Right ventricle myocardium inferior (tissue), 1 donor: ENCODE data around the gene TBCK. TPM values are rescaled to one million over a fixed set of nuclear protein-coding genes. Genes with fewer than 3 reads are reported as not detected.

ENCODE experiments used
- ATAC-seq: fragments of 200-7000 bp; cut with Tn5 transposase; one replicate; pipeline ENCODE4 v1.9.1; 2020; ENCODE audit warnings: mild to moderate bottlenecking, moderate library complexity
- DNase-seq: peaks from one replicate; pipeline ENCODE4 v3.0.0; 2021; ENCODE audit errors: missing footprints
- intact Hi-C: fragments of 100-400 bp; cut with DNase I; formaldehyde crosslinking; loops from one replicate; pipeline ENCODE4 v1.11.0; 2022
- total RNA-seq: library from RNA; stranded (reverse); fragmentation: NEBNext Ultra II Directional; extraction: Animal tissue kit (Norgen Biotek cat#: 25700); gene quantifications from one replicate; pipeline ENCODE4 v1.2.1, GENCODE V29; 2021
- donor health status: DM: no; HTN: yes; CAD: no; lungs with severe emphysema.

Gene TBCK
- total RNA-seq, 1 donor from 2014 or later = 19.8 TPM

DNA sequence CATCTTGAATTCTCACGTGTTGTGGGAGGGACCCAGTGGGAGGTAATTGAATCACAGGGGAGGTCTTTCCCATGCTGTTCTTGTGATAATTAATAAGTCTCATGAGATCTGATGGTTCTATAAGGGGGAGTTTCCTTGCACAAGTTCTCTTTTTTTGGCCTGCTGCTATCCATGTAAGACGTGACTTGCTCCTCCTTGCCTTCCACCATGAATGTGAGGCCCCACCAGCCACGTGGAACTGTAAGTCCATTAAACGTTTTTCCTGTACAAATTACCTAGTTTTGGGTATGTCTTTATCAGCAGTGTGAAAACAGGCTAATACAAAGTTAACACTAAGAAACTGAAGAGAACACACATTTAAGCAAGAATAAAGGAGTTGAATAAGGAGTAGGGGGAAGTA is 16.0 kb downstream of the TBCK start:
- DNase-seq (no peak), ATAC-seq (no peak)
- intact Hi-C loops = no loop called here

DNA sequence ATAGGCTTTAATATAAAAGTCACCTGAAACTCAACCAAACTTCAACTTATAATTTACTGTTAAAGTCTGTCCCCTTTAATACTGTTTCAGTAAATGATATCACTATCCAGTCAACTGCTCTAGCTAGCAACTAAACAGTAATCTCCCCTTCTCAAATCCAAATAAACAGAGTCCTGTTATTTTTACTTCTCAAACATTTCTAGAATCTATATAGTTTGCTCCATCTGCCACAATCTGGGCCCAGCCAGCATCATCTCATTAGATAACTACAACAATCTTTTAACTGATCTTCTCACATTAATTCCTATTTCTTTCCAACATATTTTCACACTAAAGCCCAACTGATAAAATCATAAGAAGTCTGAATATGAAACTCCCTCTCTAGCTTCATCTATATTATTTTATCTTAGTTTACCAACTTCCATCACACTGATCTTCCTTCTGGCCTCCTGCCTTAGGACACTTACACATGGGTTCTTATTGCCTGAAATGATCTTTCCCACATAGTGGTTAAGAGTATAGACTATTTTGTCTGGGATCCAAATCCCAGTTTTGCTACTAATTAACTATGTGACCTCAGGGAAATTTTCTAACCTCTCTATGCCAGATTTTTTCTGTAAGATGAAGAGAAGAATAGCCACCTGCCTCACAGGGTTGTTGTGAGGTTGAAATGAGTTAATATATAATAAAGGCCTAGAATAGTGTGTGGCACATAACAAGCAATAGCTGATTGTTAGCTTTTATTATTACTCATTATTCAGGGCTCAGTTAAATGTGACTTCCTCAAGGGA is 18.6 kb downstream of the TBCK start:
- no peak for ATAC-seq
- intact Hi-C loops = no loop called here
- no peak for DNase-seq

DNA sequence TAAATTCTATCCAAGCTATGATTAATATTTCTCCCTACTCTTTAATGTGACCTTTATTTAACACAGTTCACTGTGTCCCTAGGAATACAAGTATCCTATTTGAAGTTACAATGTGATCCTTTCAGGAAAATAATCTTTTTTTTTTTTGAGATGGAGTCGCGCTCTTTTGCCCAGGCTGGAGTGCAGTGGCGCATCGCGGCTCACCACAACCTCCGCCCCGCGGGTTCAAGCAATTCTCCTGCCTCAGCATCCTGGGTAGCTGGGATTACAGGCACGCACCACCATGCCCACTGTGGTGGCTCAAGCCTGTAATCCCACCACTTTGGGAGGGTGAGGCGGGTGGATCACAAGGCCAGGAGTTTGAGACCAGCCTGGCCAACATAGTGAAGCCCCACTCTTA is 21.9 kb downstream of the TBCK start:
- ATAC-seq (no peak), DNase-seq (no peak)
- intact Hi-C loops = no loop called here

DNA sequence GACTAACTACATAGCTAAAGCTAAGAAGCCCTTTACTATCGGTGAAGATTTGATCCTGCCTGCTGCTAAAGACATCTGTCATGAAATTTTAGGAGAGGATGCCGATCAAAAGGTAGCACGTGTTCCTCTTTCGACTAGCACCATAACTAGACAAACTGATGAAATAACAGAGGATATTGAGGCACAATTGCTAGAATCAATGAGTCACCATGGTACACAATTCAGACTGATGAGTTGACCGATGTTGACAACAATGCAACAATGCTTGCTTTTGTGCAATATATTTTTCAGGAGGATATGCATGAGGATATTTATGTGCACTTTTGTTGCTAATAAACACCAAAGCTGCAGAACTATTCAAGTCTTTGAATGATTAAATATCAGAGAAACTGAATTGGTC is 24.3 kb downstream of the TBCK start:
- DNase-seq (no peak), ATAC-seq (no peak)
- intact Hi-C loops = no loop called here

DNA sequence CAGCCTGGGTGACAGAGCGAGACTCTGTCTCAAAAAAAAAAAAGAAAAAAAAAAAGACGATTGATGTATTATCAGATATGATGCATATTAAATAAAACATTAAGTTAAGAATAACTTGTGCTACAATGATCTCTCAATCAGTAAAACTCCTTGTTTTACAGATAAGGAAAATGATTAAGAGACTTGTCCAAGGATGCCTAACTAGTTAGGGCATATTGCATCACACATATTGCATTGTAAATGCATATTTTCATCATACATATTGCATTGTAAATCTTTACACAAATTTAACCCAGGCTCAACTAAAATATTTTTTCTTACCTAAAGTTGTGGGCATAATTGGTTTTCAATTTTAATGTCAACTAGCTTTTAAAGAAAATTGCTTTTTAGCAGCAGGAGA is 26.3 kb downstream of the TBCK start:
- DNase-seq (no peak), ATAC-seq (no peak)
- intact Hi-C loops = no loop called here

DNA sequence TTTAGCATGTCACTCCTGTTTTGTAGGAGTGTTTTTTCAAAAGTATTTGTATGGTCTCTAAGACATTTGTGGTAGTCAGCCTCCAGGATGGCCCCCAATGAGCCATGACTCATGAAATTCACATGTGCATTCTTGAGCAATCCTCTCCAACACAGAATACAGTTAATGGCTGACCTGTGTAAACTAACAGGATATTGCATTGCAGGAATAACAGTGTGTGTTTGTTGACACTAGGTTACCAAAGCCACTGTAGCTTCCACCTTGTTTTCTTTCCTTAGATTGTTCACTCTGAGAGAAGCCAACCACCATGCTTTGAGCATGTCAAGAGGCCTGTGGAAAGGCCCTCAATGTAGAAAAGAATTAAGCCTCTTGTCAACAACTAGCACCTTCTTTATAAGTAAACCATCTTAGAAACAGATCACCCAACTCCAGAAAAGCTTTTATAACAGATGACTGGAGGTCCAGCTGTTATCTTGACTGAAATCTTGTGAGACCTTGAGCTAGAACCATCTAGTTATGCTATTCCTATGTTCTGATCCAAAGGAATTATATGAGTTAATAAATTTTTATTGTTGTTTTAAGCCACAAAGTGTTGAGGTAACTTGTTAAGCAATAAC is 28.5 kb downstream of the TBCK start:
- intact Hi-C loops = no loop called here
- ATAC-seq (no peak), DNase-seq (no peak)

DNA sequence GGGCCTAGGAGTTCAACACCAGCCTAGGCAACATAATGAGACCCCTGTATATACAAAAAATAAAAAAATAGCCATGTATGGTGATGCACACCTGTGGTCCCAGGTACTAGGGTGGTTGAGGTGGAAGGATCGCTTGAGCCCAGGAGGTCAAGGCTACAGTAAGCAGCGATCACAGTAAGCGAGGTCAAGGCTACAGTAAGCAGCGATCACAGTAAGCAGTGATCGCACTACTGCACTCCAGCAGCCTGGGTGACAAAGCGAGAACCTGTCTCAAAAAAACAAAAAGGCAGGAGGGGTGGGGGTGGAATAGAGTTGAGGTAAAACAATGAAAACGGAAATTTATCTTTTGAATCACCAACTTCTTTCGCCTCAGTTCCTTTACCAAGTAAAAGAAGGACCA is 29.4 kb downstream of the TBCK start:
- ATAC-seq (no peak), DNase-seq (no peak)
- intact Hi-C loops = no loop called here

DNA sequence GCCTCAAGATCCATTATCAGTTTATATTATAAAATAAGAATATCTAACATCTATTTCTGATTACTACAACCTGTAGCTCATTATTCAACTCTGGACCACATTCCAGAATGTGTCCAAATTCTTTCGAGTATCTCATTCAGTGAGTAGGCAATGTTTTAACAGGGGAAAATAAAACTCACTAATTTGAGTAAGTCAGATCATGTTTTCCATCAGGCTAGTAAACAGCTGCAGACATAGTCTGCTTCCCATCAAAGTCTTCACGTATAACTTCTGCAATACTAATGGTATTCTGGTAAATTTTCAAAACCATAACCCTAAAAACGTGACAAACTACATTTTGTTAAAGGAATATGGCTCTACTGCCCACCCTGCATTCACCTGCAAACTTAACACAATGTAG is 31.8 kb downstream of the TBCK start:
- ATAC-seq = no peak
- intact Hi-C loops = no loop called here
- no peak for DNase-seq

DNA sequence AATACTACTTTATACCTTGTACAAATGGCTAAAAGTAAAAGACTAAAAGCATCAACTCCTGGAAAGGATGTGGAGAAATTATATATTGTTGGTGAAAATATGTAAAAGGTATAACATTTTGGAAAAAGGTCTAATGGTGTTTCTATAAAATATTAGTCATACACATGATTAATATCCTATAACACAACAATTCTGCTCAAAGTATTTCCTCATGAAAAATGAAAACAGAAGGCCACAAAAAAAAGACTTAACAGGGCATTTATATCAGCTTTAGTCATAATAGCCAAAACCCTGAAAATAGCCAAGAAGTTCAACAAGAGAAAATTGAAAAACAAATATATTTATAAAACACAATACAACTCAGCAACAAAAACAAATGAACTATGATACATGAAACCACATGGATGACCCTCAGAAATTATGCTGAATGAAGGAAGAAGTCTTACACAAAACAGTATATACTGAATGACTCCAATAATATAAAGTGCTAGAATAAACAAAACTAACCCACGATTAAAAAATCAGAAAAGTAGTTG is 38.8 kb downstream of the TBCK start:
- intact Hi-C loops = no loop called here

DNA sequence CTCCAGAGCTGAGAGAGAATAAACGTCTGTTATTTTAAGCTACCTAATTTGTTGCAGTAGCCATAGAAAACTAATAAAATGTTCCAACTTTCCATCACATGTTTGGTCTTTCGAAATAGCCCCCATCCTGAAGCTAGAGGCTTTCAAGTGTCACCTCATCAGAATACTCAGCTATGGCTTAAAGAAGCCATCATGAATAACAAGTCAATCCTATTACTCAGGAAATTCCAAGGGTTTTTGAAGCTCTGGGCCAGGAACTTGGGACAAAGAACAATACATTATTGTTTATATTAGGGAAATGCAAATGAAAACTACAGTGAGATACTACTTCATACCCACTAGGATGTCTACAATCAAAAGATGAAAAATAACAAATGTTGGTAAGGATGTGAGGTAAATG is 42.2 kb downstream of the TBCK start:
- ATAC-seq = no peak
- intact Hi-C loops = no loop called here

More for the DNA sequence above, 38.8 kb downstream of the TBCK start:
- ATAC-seq (no peak), DNase-seq (no peak)

DNA sequence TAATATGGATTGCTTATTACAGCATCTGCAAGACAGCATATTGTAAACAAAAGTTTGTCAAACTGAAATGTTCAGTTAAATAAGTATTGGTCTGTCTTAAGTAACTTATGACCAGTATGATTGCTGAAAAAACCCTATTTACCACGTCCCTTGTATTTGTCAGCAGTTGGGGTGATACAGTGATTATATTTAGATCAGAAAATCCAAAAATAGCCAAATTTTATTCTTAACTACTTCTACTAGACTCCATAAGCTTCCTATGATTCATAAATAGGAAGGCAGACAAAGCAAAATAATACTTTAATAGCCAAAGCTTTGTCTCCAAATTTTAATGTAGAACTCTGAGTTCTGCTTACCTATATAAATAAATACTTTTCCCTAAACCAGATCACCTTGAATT is 45.3 kb downstream of the TBCK start:
- intact Hi-C loops = no loop called here
- no peak for ATAC-seq
- DNase-seq = no peak

More for the DNA sequence above, 42.2 kb downstream of the TBCK start:
- DNase-seq = no peak

DNA sequence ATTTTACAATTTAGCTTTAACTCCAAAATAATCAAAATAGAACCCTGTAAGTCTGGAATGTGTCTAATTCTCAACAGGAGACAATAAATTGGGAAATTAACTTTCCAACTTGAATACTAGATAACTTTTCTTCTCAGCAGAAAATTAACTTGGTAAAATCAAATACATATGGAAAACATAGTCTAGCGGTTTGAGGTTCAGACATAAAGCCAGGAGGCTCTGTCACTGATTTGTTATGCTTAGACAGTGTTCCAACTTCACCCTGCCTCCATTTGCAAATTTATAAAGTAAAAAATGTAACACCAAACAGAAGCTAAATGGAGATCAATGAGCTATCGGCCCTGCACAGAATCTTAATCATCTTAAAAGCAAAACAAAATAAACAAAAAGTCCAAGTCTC is 46.3 kb downstream of the TBCK start:
- DNase-seq (no peak), ATAC-seq (no peak)
- intact Hi-C loops = no loop called here

DNA sequence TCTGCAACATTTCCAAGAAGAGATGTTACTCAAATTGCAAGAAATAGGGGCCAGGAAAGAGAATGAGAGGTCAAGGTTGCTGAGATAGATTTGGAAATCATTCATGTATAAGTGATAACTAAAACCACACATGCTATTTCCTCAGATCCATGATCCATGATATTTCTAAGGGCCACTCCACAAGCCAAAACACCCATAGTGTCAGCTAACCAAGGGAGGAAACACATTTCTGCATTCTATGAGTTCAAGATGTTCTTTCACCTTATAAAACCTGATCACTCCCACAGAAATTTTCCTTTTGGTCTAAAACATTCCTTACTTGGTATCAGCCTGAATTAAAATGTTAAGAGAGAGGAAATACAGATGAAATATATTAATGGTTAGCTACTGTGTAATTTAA is 47.2 kb downstream of the TBCK start:
- no peak for DNase-seq
- ATAC-seq = no peak
- intact Hi-C loops = no loop called here

DNA sequence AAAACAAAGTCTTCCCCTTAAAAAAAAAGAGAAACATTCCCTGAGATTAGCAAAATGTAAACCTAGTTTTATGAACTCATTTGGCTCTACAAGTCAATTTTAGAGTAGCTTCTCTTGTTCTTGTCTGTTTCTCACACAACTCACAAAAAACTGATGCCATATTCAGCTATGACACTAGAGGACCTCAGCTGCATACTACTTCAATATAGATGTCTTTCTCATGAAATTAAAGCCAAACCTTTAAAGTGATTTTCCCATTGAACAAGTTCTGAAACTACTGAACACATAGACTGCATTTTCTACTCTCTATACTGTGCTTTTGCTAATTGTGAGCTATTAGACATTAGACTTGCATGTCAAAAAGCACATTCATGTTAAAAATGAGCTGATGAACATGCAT is 49.8 kb downstream of the TBCK start:
- DNase-seq = no peak
- intact Hi-C loops = no loop called here
- no peak for ATAC-seq

DNA sequence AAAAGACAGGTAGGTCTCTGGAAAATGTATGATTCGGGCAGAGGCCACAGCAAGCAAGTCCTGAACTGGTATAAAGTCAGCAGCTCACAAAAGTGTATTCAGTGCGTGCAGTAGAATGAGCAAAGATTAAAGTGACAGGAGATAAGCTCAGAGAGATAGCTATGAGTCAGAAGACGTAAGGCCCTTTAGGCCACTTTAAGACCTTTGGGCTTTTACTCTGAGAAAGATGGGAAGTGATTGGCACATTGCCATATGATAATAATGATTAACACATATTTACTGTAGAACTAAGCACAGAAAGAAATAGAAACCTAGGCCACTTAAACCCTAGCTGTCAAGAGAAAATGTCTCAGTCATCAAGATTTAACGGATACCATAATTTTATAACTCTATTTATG is 51.7 kb downstream of the TBCK start:
- intact Hi-C loops = no loop called here
- no peak for ATAC-seq
- no peak for DNase-seq

DNA sequence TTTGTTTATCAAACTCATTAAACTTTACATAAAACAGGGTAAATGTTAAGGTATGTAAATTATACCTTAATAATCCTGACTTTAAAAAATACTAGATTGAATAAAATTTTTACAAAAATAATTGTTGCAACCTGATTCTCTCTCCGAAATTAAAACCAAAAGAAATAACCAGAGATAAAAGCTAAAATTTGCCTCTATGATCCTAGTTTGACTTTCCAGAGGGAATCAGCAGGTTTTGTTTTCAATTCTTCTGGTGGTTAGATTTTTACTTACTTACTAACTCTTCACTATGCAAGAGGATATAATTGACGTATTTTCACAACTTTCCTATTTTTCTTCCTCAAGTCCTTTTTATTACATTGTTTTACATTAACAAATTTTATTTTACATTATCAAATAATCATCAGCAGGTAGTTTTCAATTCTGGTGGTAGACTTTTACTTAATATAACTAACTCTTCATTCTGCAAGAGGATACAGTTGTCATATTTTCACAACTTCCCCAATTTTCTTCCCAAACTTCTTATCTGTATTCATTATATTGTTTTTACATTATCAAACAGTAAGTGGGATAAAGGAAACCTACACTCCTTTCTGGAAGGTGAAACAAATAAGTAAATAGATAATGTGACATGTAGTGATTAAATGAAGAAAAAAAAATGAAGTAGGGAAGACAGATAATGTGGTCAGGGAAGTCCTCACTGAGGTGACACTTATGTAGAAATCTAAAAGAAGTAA is 52.2 kb downstream of the TBCK start:
- DNase-seq (no peak), ATAC-seq (no peak)
- intact Hi-C loops = no loop called here

DNA sequence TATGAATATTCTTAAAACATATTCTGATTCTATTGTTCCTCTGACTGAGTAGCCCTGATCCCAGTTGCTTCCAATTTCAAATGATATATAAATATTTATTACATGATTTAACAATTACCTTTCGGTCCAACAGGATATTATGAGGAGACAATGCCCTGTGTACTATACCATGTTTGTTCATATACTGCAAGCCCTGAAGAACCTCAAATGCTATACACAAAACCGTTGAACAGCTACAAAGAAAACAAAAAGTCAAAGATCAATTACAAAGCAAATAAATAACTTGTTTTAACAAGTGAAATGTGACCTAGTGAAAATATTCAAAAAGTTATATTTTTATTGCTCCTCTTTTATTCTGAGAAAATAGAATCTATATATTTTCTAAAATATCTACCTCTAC is 54.0 kb downstream of the TBCK start:
- ATAC-seq (no peak), DNase-seq (no peak)
- intact Hi-C loops = no loop called here

DNA sequence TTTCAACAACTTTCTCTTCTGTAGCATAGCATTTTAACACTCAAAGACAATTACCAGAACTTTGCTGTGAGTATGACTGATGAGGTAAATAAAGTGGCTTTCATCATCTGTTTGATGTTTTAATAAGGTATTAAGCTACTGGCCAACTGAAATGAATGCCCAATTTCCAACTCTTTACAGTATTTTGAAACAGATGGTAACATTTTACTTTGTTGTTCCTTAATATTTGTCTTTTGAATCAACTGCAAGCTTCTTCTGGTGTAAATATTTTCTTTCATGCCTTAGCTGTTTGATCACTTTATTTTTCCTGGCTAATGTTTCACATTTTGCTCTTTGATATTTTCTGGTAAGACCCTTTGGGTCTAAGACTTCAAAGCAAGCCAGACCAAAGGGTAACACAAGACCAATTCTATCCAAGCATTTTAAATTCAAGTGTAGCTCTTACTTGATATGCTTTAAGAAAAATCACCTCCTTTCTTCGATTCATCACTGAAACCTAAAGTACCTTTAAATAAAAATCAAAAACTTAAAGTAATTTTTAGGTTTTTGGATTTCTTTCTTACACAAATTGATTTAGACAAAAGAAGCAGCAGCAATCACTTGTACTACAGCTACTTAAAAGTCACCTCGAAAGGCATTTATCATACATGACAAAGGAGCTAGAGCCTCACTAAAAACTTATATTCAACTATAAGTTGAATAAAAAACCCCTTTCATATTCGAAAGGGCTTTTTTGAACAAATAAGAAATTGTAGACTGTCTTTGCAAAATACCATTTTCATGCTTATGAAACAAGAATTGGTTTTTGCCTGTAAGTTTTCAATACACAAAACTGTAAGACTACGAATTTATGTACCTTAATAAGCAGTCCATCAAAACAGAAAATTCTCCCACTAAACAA is 57.6 kb downstream of the TBCK start:
- no peak for DNase-seq
- intact Hi-C loops = no loop called here
- ATAC-seq = no peak

DNA sequence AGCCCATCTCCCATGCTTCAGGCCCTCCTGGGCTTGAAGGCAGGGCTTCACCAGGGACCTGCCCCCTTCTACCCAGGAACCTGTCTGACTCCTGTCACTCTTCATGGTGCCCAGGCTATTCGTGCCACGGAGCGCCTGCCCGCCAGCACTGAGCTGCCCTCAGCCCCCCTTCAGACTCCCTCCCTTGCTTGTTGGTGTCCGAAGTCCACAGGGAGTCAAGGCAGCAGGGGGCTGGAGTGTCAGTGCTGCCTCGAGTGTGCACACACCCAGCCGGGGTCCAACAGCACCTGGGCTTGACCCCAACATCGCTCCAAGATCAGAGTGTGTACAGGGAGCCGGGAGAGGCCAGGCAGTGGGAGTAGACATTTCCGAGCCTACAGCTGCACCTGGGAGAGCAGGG is 59.8 kb downstream of the TBCK start:
- DNase-seq = peak; percentile 64
- no peak for ATAC-seq
- intact Hi-C loops = no loop called here
